Measurements from ENCODE around the gene RPS19.

DNA sequence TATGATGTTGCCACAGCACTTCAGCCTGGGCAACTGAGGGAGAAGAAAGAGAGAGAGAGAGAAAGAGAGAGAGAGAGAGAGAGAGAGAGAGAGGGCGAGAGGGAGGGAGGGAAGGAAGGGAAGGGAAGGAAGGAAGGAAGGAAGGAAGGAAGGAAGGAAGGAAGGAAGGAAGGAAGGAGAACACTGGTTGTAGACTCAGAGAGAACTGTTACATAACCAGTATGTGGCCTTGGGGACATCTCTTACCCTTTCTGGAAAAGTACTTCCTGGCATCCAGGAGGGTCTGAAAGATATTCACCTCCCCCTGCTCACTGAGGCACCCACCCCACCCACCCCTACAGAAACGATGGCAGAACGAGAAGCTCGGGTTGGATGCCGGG, 20.3 kb downstream of the RPS19 start:
- TF ChIP-seq, protein P1, sequence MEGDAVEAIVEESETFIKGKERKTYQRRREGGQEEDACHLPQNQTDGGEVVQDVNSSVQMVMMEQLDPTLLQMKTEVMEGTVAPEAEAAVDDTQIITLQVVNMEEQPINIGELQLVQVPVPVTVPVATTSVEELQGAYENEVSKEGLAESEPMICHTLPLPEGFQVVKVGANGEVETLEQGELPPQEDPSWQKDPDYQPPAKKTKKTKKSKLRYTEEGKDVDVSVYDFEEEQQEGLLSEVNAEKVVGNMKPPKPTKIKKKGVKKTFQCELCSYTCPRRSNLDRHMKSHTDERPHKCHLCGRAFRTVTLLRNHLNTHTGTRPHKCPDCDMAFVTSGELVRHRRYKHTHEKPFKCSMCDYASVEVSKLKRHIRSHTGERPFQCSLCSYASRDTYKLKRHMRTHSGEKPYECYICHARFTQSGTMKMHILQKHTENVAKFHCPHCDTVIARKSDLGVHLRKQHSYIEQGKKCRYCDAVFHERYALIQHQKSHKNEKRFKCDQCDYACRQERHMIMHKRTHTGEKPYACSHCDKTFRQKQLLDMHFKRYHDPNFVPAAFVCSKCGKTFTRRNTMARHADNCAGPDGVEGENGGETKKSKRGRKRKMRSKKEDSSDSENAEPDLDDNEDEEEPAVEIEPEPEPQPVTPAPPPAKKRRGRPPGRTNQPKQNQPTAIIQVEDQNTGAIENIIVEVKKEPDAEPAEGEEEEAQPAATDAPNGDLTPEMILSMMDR (IDR thresholded peaks at IDR 0.05; ENCODE audit: low read depth, low read length, missing input control): no peak
- TF ChIP-seq JUND (IDR thresholded peaks at IDR 0.05): no peak
